ENCODE measurements around the gene HOXA4. TPM values are rescaled to one million over a fixed set of nuclear protein-coding genes. Genes with fewer than 3 reads are reported as not detected.

Gene HOXA4
- total RNA-seq, 1 experiment from 2014 or later, result 2.0 TPM

- ATAC-seq, result peak; percentile 76
- Histone ChIP-seq H2AFZ (ENCODE audit: low read depth, low read length, poor library complexity, severe bottlenecking) (no peak overlapping the region), H3K4me2 (ENCODE audit: low read length) (peak overlapping the region; percentile 92), H3K9me2 (ENCODE audit: insufficient read depth) (no peaks in the 10 kb centered on the region), H3K4me1 (ENCODE audit: control insufficient read depth in 1 of 2, insufficient read depth in 2 of 2, low read length in 2 of 2) (peaks cover 63 to 83% of the 10 kb centered on the region in 2 experiments), H3K4me3 (replicated peaks in 1 of 2; ENCODE audit: low read depth in 1 of 2, low read length in 2 of 2) (peak overlapping the region; percentile 47 to 60), H3K27me3 (ENCODE audit: insufficient read depth, low read length) (peaks cover 10% of the 10 kb centered on the region; the same call in 1 of the 2 replicates), H3K9me3 (ENCODE audit: control insufficient read depth in 1 of 2, insufficient read depth in 1 of 2, low read depth in 1 of 2, low read length in 2 of 2) (no peaks in the 10 kb centered on the region), H3K9ac (ENCODE audit: low read length) (peak overlapping the region; percentile 72), H3K36me3 (ENCODE audit: control insufficient read depth in 1 of 2, insufficient read depth in 2 of 2, low read length in 2 of 2) (no peaks in the 10 kb centered on the region), H4K20me1 (ENCODE audit: insufficient read depth) (no peaks in the 10 kb centered on the region), H3K27ac (ENCODE audit: low read depth, low read length) (peak overlapping the region; percentile 87), H3K79me2 (ENCODE audit: insufficient read depth, low read length) (peaks cover 20% of the 10 kb centered on the region)
- TF ChIP-seq ZBTB33 (IDR thresholded peaks at IDR 0.05; ENCODE audit: extremely low read depth, insufficient replicate concordance, low read length) (no peak), FOSL1 (IDR thresholded peaks at IDR 0.05; ENCODE audit: low read depth) (peak; percentile 74), RAD21 (IDR thresholded peaks at IDR 0.05; ENCODE audit: low read depth) (peak; percentile 43), TCF7L2 (IDR thresholded peaks at IDR 0.05; ENCODE audit: borderline replicate concordance, extremely low read depth, insufficient read depth, insufficient read length) (peak; percentile 99), SRF (IDR thresholded peaks at IDR 0.05; ENCODE audit: low read depth) (peak; percentile 87), SP1 (IDR thresholded peaks at IDR 0.05; ENCODE audit: low read depth) (peak; percentile 93), SIN3A (IDR thresholded peaks at IDR 0.05; ENCODE audit: low read depth) (peak; percentile 98), EGR1 (IDR thresholded peaks at IDR 0.05; ENCODE audit: low read depth) (peak; percentile 96), EZH2 (IDR thresholded peaks at IDR 0.05) (no peak), REST (IDR thresholded peaks at IDR 0.05; ENCODE audit: low read depth) (no peak), JUND (IDR thresholded peaks at IDR 0.05) (peak; percentile 91), CBX3 (IDR thresholded peaks at IDR 0.05; ENCODE audit: low read depth) (peak; percentile 93), CEBPB (IDR thresholded peaks at IDR 0.05; ENCODE audit: low read depth) (peak; percentile 95), POLR2AphosphoS5 (IDR thresholded peaks at IDR 0.05; ENCODE audit: low read depth, low read length) (peak; percentile 72)
- TF ChIP-seq, protein P1, sequence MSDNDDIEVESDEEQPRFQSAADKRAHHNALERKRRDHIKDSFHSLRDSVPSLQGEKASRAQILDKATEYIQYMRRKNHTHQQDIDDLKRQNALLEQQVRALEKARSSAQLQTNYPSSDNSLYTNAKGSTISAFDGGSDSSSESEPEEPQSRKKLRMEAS (IDR thresholded peaks at IDR 0.05), result peak; percentile 74
- TF ChIP-seq, protein P2, sequence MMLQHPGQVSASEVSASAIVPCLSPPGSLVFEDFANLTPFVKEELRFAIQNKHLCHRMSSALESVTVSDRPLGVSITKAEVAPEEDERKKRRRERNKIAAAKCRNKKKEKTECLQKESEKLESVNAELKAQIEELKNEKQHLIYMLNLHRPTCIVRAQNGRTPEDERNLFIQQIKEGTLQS (IDR thresholded peaks at IDR 0.05), result no peak; the same call in 1 of the 2 replicates
- ChIA-PET POLR2A (interaction anchor here (0.8 to 2.4 kb wide), 6 partner anchors 10 to 251 kb away, joined by 3 to 8 read pairs (median 4); partner anchors contain the start of genes HOXA1 and SKAP2), RAD21 (ENCODE audit: low non-redundant PET in 1 of 2, low total read pairs in 2 of 2, uncharacterized antibody in 2 of 2, unreplicated experiment in 2 of 2) (interaction anchor here (0.6 to 1.2 kb wide), 4 partner anchors 19 to 57 kb away, joined by 3 to 4 read pairs (median 4); partner anchors contain the start of gene HOXA1 (in 1 of the 2)), CTCF (interaction anchor here (0.7 to 1.1 kb wide), 2 partner anchors 20 to 35 kb away, joined by 3 read pairs; no protein-coding TSS in a partner anchor)
- DNase-seq (ENCODE audit: low read depth, low spot score), result peak; percentile 96
- no TSS peak for BruUV-seq (replicated peaks)
- intact Hi-C loops (cut with micrococcal nuclease), result loop anchor here (1.0 to 2.0 kb wide), 2 partner anchors 15 to 19 kb away; partner anchors contain the start of gene HOXA4
Measured at GRCh38 chr7:27115221-27116026, 15.1 kb downstream of the HOXA4 start.
